RWPE1 (cell line): ENCODE results near the gene RALGAPB.

Experiments used
- CTCF ChIA-PET: fragments of 350-600 bp; sonication (Branson Sonifier 250); formaldehyde crosslinking; extraction: SDS; loops from one replicate; lab custom pipeline; 2021; lab: Yijun Ruan, JAX
- POLR2A ChIA-PET: fragments of 400-600 bp; formaldehyde crosslinking; extraction: SDS; loops from one replicate; lab custom pipeline; 2020; ENCODE audit warnings: antibody characterized with exemption; ENCODE audit not compliant: low non-redundant PET; lab: Yijun Ruan, JAX
- DNase-seq: peaks from one replicate; pipeline ENCODE4 v3.0.0; 2012; ENCODE audit warnings: low spot score
- H3K27ac ChIP-seq: fragments of 450-650 bp; 2 replicates; pipeline ENCODE4 v1.5.1; 2017
- CTCF ChIP-seq: fragments of 450-650 bp; conservative IDR thresholded peaks from 2 replicates; pipeline ENCODE4 v1.5.1; 2017; ENCODE audit warnings: low read depth, mild to moderate bottlenecking

RALGAPB gene

DNA sequence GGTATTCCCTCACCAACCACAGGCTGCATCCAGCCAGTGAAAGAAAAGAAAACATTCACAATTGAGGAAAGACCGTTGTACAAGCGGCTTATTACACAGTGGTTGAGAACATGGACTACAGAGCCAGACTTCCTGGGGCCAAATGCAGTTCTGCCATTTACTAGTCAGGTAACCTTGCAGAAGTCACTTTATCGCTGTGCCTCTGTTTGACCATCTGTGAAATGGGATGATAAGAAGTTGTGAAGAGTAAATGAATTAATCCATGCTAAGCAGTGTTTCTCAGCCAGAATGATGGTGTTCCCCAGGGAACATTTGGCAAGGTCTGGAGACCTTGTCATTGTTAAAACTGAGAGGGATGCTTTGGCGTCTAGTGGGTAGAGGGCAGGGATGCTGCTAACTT, 143.8 kb downstream of the RALGAPB start:
- CTCF ChIA-PET: interaction anchor here (1.2 kb wide), 1 partner anchor 18 kb away, joined by 3 read pairs; no protein-coding TSS in a partner anchor
- no peak for DNase-seq
- POLR2A ChIA-PET: no interaction called here
- no peak overlapping the region for H3K27ac ChIP-seq
- TF ChIP-seq CTCF: no peak

DNA sequence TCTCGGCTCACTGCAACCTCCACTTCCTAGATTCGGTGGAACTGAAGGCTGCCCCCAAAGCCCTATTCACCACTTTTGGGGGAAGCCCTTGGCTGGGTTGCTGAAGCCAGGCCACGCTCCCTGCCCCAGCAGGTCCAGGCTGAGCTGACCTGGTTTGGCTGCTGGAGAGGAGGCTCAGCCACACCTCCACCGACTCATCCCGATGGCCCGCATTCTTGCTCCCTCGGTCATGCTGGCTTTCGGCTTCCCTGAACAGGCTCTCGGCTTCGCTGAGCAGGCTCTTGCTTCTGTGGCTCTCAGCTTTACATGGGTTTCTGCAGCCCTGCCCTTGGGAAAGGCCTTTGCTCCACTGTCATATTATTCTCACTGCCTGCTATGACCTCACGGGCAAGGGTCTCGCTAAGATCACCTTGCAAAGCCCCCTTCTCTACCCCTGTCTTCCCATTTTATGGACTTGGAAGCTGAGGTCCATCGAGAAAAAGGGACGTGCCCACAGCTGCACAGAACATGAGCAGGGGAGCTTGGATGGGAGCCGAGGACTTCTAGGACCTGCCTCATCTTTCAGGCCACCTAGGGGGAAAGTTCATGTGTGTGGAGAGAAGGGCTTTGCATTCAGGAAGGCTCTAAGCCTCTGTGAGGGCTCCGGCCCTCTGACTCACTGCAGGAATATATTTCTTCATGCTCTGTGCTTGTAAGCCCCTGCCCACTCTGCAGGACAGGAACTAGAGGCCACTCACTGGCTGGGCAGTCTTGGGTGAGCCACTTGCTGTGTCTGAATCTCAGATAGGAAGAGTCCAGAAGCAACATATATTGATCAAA, 144.6 kb downstream of the RALGAPB start:
- DNase-seq: peak; percentile 98
- no peak for TF ChIP-seq CTCF
- CTCF ChIA-PET: interaction anchor here (0.6 to 1.2 kb wide), 5 partner anchors 16 to 57 kb away, joined by 3 to 6 read pairs (median 3); no protein-coding TSS in a partner anchor
- H3K27ac ChIP-seq: no peak overlapping the region
- POLR2A ChIA-PET: interaction anchor here (0.9 kb wide), 1 partner anchor 13 kb away, joined by 5 read pairs; no protein-coding TSS in a partner anchor

- no peak overlapping the region for H3K27ac ChIP-seq
- ChIA-PET POLR2A (interaction anchor here (0.9 kb wide), 1 partner anchor 14 kb away, joined by 5 read pairs; no protein-coding TSS in a partner anchor), CTCF (interaction anchor here (0.6 to 1.0 kb wide), 4 partner anchors 16 to 58 kb away, joined by 3 to 6 read pairs (median 4); no protein-coding TSS in a partner anchor)
- DNase-seq: no peak
- TF ChIP-seq CTCF: no peak
Observed at GRCh38 chr20:38617830-38618196, 145.2 kb downstream of the RALGAPB start.

DNA sequence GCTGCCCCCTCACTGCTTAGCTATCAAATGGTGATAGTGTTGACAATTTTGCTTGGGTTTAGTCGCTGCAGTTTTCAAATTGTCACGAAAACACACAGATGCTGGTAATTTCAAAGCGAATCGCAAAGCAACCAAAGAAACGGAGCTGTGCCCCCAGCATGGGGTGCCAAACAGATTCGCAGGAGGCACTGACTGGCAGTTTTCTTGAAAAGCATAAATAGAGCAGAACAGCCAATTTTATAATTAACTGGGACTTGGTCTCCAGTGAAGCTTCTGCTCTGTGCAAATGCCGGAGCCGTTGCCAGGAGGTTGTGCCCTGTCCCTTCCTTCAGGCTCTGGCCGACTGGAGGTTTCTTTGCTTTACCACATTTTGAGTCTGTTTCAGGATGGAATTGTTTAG, 147.8 kb downstream of the RALGAPB start:
- no peak for DNase-seq
- TF ChIP-seq CTCF: no peak
- H3K27ac ChIP-seq: no peak overlapping the region
- ChIA-PET POLR2A (no interaction called here), CTCF (interaction anchor here (0.6 to 1.1 kb wide), 3 partner anchors 13 to 264 kb away, joined by 3 to 4 read pairs (median 4); no protein-coding TSS in a partner anchor)

DNA sequence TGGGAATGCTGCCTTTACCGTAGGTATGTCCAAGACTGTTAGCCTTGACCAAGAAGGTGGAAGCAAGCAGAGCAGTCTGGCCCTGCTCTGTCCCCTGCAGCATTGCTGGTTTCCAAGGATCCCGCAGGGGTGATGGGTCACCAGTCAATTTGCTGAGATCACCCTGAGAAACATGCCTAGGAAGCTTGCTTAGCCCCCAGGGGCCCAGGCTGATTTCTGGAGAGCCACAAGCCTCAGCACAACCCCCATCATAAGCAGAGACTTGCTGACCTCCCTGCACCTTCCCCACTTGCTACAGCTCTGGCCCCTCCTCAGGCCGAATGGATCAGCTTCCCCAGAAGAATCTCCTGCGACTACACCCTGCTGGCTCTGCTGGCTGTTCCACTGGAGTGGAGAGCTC, 150.4 kb downstream of the RALGAPB start:
- H3K27ac ChIP-seq: no peak overlapping the region
- CTCF ChIA-PET: interaction anchor here (0.6 to 1.2 kb wide), 4 partner anchors 10 to 65 kb away, joined by 3 to 7 read pairs (median 3); no protein-coding TSS in a partner anchor
- TF ChIP-seq CTCF: no peak
- DNase-seq: no peak
- POLR2A ChIA-PET: no interaction called here

DNA sequence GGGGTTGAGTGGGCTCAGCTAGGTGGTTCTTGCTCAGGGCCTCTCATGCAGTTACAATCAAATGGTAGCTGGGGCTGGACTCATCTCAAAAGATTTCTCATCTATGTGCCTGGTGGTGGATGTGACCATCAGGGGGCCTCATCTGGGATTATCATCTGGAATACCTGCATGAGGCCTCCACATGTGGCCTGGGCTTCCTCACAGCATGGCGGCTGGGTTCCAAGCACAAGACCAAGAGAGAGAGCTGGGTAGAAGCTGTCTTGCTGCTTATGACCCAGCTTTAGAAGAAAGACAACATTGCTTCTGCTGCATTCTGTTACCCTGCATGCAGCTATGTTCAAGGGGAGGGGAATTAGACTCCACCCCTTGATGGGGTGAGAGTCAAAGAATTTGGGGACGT, 151.4 kb downstream of the RALGAPB start:
- ChIA-PET POLR2A (no interaction called here), CTCF (interaction anchor here (0.6 to 0.7 kb wide), 2 partner anchors 22 to 72 kb away, joined by 3 read pairs; no protein-coding TSS in a partner anchor)
- TF ChIP-seq CTCF: no peak
- DNase-seq: no peak
- H3K27ac ChIP-seq: no peak overlapping the region
